H54 (cell line): ENCODE data around the gene FHIT.
A peak's percentile ranks its signal among the peaks of the same experiment; 100 is the strongest.
"Not testable (repeated sequence)": the region's sequence is repeated elsewhere in the genome, so short reads cannot be mapped to it uniquely, and the experiment has no call there.

Experiments
- DNase-seq: peaks from one replicate; pipeline ENCODE4 v3.0.0; 2011; ENCODE audit warnings: low spot score, mixed read lengths; ENCODE audit not compliant: insufficient read length
- FAIRE-seq: peaks from 3 replicates; lab custom pipeline; 2011; peaks lifted over from hg19 to GRCh38; lab: Jason Lieb, UNC
- POLR2A ChIP-seq: IDR thresholded peaks from 2 replicates; pipeline ENCODE4 v1.6.1; 2011; ENCODE audit warnings: low read depth, mild to moderate bottlenecking, low read length

Gene FHIT

DNA sequence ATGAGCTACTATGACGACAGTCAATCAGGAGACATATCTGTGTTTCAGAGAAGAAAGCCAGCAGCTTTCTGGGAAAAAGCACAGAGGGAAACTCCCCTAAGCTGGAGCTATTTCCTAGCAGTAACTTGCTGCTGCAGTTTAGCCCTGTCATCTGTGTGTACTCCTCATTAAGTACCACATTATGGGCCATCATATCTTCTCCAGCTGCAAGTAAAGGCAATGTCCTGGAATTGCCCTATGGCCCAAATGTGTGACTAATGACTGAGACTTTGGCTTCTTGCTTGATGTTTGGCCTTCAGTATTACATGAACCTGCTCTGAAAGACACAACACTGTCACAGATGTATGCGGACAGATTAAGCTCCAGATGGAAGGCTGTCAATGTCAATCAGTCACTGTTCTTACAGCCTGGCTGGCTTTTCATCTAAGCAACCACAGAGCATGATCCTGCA is 190.8 kb downstream of the FHIT start:
- FAIRE-seq = no peak
- DNase-seq = no peak
- no peak for TF ChIP-seq POLR2A

DNA sequence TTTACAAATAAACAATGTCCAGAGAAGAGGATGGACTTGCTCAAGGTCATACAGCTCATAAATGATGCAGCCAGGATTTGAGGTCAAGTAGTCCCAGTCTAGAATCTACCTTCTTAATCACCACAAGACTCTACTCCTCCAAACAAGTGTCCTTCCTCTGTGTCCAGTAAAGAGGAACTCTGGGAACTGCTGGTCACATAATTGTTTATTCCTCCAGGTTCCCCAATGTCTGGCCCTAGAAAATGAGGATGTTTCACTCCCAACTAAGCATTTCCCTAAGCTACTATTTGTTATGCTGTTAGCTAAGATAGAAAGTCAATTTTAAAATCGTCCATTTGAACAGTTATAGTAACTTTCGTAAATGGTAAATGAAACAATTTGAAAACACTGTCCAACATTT is 192.4 kb downstream of the FHIT start:
- TF ChIP-seq POLR2A = no peak
- FAIRE-seq = no peak
- no peak for DNase-seq

DNA sequence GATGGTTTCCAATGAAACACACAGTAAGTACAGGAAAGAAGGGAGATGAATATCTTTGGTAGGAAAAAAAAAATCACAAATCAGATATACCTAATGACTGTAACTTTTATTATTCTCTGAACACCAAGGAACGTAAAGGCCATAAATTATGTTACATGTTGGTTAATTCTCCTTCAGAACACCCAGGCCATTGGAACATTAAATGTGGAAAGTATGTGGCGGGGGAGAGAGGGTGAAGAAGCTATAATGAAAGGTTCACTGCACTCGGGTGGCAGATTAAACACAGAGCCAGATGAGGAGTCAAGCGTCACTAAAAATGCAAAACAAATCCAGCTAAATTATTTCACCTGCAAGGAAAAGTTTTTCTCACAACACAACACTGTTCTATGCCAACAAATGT is 193.8 kb downstream of the FHIT start:
- FAIRE-seq (no peak), DNase-seq (no peak)
- no peak for TF ChIP-seq POLR2A

DNA sequence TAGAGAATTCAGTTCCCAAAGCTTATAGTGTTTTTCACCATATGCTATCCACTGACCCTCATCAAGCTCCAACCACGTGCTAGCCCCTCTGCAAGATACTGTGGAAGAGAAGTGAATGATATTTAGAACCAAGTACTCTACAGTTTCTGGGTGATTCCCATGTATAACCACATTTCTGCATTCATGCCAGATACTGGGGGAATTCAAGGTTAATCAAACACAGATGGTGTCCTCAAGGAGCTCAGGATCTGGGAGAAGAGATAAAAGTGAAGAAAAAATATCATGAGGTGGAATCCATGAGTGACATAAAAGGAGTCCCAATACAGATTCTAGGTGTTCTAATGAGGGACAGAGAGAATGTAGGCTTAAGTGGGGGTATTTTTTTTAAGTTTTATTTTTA is 195.8 kb downstream of the FHIT start:
- TF ChIP-seq POLR2A = no peak
- no peak for FAIRE-seq
- DNase-seq = no peak

DNA sequence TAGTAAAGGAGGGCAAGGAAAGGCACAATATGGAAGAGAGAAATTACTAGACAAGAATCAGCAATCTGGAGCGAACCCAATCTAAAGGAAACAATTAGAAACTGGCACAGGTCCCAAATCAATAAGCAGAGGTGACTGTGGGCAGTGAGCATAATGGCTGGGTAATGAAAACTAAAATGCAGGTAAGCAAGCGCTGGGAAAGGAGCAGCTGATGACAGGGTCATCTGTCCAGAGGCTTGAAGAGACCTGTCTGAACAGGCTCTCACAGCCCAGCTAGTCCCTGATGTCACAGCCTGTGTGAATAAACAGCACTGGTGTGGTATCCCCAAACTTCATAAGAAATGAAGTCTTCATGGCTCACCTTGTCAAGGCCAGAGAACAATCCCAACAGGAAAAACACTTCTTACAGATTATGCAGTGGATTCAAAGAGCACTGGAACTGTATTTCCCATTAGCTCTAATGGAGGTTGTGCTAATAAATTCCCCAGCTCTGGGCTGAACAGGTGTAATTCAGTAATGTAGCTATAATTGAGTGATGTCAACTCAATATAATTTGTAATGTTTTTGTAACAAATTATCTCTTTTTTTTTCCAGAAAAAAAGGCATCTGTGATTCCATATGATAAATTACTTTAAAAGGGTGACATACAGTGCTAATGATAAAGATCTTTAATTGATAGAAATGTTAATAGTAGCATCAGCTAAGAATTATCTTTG is 197.3 kb downstream of the FHIT start:
- FAIRE-seq = no peak
- TF ChIP-seq POLR2A = no peak
- no peak for DNase-seq

DNA sequence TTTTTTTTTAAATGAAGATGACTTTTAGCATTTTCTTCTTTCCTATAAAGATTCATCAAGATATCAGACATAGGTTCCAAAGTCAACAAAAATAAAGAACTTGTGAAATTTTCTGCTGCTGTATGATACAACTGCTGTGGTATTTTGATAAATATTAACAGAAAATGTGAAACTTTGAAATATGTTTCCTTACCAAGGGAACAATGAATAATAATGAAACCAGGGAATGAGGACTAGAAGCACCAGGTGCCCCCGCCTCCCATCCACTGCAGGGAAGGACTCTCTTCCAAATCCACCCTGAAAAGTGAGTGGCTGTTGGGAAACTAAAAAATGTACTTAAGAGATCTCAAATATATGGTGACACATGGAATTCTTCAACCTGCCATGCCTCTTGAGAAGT is 198.4 kb downstream of the FHIT start:
- FAIRE-seq = no peak
- no peak for TF ChIP-seq POLR2A
- DNase-seq = no peak

DNA sequence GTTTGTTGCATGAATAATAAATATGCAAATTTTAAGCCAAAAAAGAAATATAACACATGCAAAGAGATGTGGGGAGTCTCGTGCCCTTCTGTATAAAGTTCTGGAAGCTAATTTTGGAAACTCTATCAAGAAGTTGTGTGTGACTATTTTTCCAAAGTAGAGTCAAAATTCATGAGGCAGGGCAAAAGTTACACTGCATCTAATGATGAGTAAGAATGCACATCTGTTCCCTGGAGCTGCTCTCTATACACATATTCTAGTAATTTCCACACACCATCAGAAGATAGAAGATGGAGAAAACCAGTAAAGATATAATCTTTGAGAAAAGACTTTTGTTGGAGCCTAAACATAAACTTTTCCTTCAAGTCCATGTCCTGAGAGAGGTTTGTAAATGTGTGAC is 199.6 kb downstream of the FHIT start:
- FAIRE-seq = no peak
- DNase-seq = no peak
- TF ChIP-seq POLR2A = no peak

DNA sequence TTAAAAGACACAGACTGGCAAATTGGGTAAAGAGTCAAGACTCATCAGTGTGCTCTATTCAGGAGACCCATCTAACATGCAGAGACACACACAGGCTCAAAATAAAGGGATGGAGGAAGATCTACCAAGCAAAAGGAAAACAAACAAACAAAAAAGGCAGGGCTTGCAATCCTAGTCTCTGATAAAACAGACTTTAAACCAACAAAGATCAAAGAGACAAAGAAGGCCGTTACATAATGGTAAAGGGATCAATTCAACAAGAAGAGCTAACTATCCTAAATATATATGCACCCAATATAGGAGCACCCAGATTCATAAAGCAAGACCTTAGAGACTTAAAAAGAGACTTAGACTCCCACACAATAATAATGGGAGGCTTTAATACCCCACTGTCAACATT is 206.1 kb downstream of the FHIT start:
- not testable (repeated sequence) for DNase-seq, FAIRE-seq

DNA sequence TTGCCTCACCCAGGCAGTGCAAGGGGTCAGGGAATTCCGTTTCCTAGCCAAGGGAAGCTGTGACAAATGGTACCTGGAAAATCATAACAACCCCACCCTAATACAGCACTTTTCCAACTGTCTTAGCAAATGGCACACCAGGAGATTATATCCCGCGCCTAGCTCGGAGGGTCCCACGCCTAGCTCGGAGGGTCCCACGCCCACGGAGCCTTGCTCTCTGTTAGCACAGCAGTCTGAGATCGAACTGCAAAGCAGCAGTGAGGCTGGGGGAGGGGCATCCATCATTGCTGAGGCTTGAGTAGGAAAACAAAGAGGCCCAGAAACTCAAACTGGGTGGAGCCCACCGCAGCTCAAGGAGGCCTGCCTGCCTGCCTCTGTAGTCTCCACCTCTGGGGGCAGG is 208.1 kb downstream of the FHIT start:
- no peak for DNase-seq
- TF ChIP-seq POLR2A = no peak
- no peak for FAIRE-seq

DNA sequence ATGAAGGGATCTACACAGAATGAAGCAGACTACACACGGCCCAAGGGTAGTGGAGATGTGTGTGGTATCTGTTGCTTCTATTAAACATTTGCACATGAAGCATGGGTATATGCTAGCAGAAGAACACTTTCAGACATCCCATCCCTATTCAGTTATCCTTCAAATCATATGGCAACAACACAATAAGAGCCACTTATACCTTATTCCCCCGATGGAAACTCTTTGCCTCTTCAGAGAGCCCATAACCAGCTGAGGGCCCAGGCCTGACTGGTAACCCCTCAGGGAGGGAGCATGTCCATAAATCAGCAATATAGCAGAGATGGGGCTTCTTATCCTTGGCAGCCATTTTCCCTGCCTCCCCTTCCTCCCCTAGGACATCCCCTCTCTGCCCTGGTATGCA is 210.6 kb downstream of the FHIT start:
- FAIRE-seq = no peak
- TF ChIP-seq POLR2A = no peak

DNA sequence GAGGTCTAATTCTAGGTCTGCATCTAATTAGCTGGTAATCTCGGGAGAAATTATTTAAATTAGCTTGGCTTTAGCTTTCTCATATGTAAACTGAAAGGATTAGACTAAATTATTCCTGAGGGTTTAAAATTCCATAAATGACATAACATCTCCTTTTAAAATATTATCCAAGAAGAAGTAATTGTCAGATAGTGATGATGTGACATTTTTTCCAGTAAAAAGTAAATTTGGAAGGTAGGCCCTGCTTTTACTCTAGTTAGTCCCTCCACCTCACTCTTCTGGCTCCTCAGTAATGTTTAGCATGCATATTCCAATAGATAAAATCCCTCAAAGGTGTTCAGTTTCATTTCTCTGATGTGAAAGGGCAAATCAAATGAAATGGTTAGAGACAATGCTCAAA is 215.7 kb downstream of the FHIT start:
- no peak for DNase-seq
- TF ChIP-seq POLR2A = no peak
- no peak for FAIRE-seq

More for the DNA sequence above, 210.6 kb downstream of the FHIT start:
- DNase-seq = no peak

DNA sequence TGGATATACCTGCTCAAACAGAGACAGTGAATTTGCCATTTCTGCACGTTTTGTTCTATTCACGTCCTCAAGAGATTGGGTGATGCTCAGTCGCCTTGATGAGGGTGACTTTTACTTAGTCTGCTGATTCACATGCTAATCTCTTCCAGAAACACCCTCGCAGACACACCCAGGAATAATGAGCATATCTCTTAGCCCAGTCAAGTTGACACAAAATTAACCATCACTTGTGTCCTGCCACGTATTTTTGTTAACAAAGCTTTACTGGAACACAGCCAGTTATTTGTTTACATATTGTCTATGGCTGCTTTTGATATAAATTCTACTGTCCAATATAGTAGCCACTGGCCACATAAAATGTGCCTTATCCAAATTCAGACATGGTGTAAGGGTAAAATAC is 218.3 kb downstream of the FHIT start:
- no peak for TF ChIP-seq POLR2A
- FAIRE-seq = no peak
- DNase-seq = no peak

DNA sequence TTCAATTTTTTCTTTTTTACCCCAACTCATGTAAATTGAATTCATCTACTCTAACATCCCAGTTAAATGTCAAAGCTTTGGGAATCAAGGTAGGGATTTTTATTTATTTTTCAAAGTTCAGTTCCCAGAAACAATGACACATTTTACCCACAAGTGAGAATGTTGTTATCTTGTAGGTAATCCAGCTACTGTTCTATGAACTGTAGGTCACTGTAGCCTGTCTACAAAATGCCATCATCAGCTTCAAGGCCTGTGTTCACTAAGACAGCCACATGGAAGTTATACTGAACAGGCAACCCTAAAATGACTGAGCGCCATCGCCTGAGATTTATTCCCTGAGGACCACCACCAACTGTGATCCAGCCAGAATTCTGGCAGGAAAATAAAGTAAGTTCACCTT is 219.7 kb downstream of the FHIT start:
- no peak for DNase-seq
- no peak for FAIRE-seq
- TF ChIP-seq POLR2A = no peak

DNA sequence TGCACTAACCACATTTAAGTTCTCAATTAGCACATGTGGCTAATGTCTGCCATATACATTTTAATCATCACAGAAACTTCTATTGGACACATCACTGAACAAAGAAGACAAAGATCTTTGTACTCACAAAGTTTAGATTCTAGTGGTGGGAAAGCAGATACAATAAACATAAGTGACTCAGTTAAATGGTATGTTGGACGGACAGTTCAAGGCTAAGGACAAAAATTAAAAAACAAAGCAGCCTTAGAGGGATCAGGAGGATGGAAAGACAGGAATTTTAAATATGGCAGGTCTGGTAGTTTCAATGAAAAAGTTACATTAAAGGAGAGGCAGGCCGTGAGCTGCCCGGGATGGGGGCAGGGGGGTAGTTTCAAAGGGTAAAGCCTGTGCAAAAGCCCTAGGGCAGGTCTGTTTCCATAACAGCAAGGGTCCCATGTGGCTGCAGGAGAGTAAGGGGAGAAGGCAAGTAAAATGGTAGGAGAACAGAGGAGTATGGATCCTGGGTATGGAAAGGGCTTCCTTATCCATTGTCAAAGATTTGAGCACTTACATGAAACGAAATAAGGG is 220.7 kb downstream of the FHIT start:
- no peak for TF ChIP-seq POLR2A
- DNase-seq (peak; percentile 8), FAIRE-seq (peak; percentile 30)

DNA sequence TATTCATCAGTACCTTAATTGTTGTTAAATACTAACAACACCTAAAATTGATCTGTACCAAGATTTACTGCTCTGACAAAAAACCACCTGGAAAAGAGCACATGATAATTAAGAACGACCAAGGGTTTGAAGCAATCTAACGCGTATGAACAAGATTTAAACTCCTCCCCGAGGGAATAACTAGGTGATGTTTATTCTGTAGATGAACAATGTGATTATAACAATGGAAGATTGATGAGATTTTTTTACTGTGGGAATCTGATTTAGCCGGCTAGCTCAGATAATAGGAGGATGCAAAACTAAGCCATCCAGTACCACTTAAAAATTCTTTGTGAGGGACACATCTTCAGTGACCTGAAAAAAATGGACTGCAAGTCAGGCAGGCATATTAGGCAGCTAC is 222.1 kb downstream of the FHIT start:
- DNase-seq = no peak
- TF ChIP-seq POLR2A = no peak
- FAIRE-seq = no peak
